ENCODE measurements around the gene DUSP15. TPM values are rescaled to one million over a fixed set of nuclear protein-coding genes. Genes with fewer than 3 reads are reported as not detected.
"Not testable (repeated sequence)": the region's sequence is repeated elsewhere in the genome, so short reads cannot be mapped to it uniquely, and the experiment has no call there.

DUSP15 gene
- polyA plus RNA-seq, 1 donor from 2014 or later, result 62.7 TPM

DNA sequence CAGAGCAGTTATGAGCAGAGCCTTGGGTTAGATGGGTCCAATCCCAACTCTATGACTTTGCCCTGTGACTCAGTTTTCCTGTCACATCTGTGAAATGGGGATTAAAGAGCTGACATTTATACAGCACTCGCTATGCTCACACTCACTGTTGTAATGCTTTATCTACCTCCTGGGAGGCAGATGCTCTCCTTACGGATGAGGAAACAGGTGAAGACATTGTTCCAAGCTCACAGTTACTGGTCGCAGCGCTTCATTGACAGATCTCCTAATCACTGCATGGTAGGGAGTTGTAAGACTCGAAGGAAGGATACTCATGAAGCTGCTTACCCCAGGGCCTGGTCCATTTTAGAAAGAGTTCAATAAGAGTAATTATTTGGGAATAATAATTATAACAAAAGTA lies 54.1 kb downstream of the DUSP15 start:
- no peak overlapping the region for H3K9ac ChIP-seq (ENCODE audit: low read length)
- H3K4me2 ChIP-seq (ENCODE audit: low read length), result no peak overlapping the region
- no peak overlapping the region for H3K27ac ChIP-seq (ENCODE audit: low read length)
- no peak overlapping the region for H3K4me3 ChIP-seq (ENCODE audit: low read length)
- H3K79me2 ChIP-seq (replicated peaks; ENCODE audit: insufficient read depth, low read length), result no peaks in the 10 kb centered on the region
- no peaks in the 10 kb centered on the region for H3K9me2 ChIP-seq (ENCODE audit: insufficient read depth, low read length)
- no peak overlapping the region for H2AFZ ChIP-seq (ENCODE audit: low read depth, low read length)
- no peaks in the 10 kb centered on the region for H3K36me3 ChIP-seq (ENCODE audit: insufficient read depth, low read length)
- no peaks in the 10 kb centered on the region for H4K20me1 ChIP-seq (ENCODE audit: insufficient read depth)
- no peaks in the 10 kb centered on the region for H3K27me3 ChIP-seq (ENCODE audit: insufficient read depth, low read depth, low read length)
- H3F3A ChIP-seq (ENCODE audit: insufficient read depth, low read length, poor library complexity, severe bottlenecking), result no peaks in the 10 kb centered on the region
- no peaks in the 10 kb centered on the region for H3K9me3 ChIP-seq (ENCODE audit: low read length)
- TF ChIP-seq POLR2AphosphoS5 (IDR thresholded peaks at IDR 0.05), result no peak
- TF ChIP-seq CTCF (IDR thresholded peaks at IDR 0.05; ENCODE audit: poor library complexity, severe bottlenecking), result no peak
- TF ChIP-seq TAF1 (IDR thresholded peaks at IDR 0.05; ENCODE audit: low read depth), result no peak

GRCh38 chr20:31815408-31816188 lies 54.7 kb downstream of the DUSP15 start:
- Histone ChIP-seq H4K20me1 (ENCODE audit: insufficient read depth) (no peaks in the 10 kb centered on the region), H3K36me3 (ENCODE audit: insufficient read depth, low read length) (no peaks in the 10 kb centered on the region), H3K9me3 (ENCODE audit: low read length) (no peaks in the 10 kb centered on the region), H3K27ac (ENCODE audit: low read length) (no peak overlapping the region), H3K4me3 (ENCODE audit: low read length) (no peak overlapping the region), H3K4me2 (ENCODE audit: low read length) (no peak overlapping the region), H3F3A (ENCODE audit: insufficient read depth, low read length, poor library complexity, severe bottlenecking) (no peaks in the 10 kb centered on the region), H3K9me2 (ENCODE audit: insufficient read depth, low read length) (no peaks in the 10 kb centered on the region), H2AFZ (ENCODE audit: low read depth, low read length) (no peak overlapping the region), H3K27me3 (ENCODE audit: insufficient read depth, low read depth, low read length) (no peaks in the 10 kb centered on the region), H3K79me2 (replicated peaks; ENCODE audit: insufficient read depth, low read length) (no peaks in the 10 kb centered on the region), H3K9ac (ENCODE audit: low read length) (no peak overlapping the region)
- no peak for TF ChIP-seq REST (IDR thresholded peaks at IDR 0.05; ENCODE audit: borderline replicate concordance)
- TF ChIP-seq POLR2AphosphoS5 (IDR thresholded peaks at IDR 0.05), result no peak
- no peak for TF ChIP-seq CTCF (IDR thresholded peaks at IDR 0.05; ENCODE audit: poor library complexity, severe bottlenecking)
- TF ChIP-seq MXI1 (conservative IDR thresholded peaks at IDR 0.05; ENCODE audit: poor library complexity, severe bottlenecking), result no peak
- TF ChIP-seq TAF1 (IDR thresholded peaks at IDR 0.05; ENCODE audit: low read depth), result no peak
- TF ChIP-seq EZH2 (IDR thresholded peaks at IDR 0.05; ENCODE audit: borderline replicate concordance, insufficient read depth, low read length, poor library complexity, severe bottlenecking), result no peak
- no peak for TF ChIP-seq RAD21 (conservative IDR thresholded peaks at IDR 0.05)
- TF ChIP-seq EP300 (conservative IDR thresholded peaks at IDR 0.05; ENCODE audit: poor library complexity, severe bottlenecking), result no peak
- TF ChIP-seq SMC3 (conservative IDR thresholded peaks at IDR 0.05; ENCODE audit: poor library complexity), result no peak

GRCh38 chr20:31814142-31814541 lies 56.2 kb downstream of the DUSP15 start:
- H3K9me3 ChIP-seq (ENCODE audit: low read length); H4K20me1 ChIP-seq (ENCODE audit: insufficient read depth); H3K79me2 ChIP-seq (replicated peaks; ENCODE audit: insufficient read depth, low read length); H3K27ac ChIP-seq (ENCODE audit: low read length); H3K4me2 ChIP-seq (ENCODE audit: low read length); H2AFZ ChIP-seq (ENCODE audit: low read depth, low read length); H3K4me3 ChIP-seq (ENCODE audit: low read length); H3K9ac ChIP-seq (ENCODE audit: low read length); H3K36me3 ChIP-seq (ENCODE audit: insufficient read depth, low read length); H3K27me3 ChIP-seq (ENCODE audit: insufficient read depth, low read depth, low read length); H3K9me2 ChIP-seq (ENCODE audit: insufficient read depth, low read length); H3F3A ChIP-seq (ENCODE audit: insufficient read depth, low read length, poor library complexity, severe bottlenecking): not testable (repeated sequence)
